DMS53 treated with DMSO at 0.1 percent for 48 hours (cell line): Measurements from ENCODE around the gene SETBP1.

Experiments
- DNase-seq: peaks from one replicate; lab custom pipeline; 2025; ENCODE audit not compliant: unreplicated experiment; lab: John Stamatoyannopoulos, UW

The SETBP1 gene

DNA sequence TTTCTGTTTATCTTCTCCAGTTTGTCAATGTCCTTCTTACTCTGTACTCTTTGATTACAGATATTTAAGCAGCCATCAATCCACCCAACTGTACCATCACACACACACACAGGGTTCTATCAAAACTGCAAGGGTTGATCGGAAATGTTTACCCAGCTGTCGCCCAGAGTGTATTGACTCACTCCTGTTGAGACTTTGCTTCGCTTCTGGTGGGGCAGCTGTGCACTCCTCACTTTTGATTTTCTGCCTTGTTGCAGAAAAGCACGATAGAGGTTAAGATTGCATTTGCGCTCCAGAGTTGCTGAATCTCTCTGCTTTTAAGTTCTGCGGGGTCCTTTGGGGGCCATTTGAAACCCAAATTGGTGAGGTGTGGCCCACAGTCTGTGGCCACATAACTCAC lies 216.2 kb downstream of the SETBP1 start:
- peak; percentile 95 for DNase-seq

DNA sequence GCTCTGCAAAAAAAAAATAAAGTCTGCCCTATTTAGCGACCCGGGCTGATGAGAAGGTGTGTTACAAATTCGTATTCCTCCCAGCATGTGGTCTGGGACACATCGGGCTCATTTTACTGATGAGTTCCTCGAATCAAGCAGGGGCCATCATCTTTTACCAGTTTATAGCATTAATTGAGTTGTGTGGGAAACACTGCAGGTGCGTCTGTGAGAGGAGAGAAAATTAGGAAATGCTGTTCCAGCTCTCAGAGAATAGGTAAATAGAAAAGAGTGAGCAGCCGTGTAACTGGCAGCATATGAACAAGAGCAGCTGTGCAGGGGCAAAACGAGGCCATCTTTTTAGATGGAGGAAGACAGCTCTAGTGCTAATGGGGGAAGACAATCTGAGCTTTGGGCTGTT lies 216.7 kb downstream of the SETBP1 start:
- DNase-seq, result peak; percentile 78

DNA sequence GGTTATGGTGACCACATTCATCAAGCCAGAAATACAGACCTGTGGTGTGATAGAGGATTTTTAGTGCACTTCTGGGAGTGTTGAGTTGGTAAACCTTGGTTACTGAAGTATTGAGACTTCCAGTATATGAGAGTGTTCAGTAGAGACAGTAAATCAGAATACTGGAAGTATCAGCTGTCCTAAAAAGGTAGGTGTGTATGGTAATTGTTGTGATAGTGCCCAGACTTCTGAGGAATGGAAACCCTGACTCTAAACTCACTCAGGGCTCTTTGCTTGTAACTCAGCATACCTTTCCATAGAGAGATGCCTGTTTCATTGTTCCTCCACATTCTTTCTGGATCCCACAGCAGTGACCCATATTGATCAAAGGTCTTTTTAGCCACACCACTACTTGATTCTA lies 217.1 kb downstream of the SETBP1 start:
- DNase-seq, result no peak

DNA sequence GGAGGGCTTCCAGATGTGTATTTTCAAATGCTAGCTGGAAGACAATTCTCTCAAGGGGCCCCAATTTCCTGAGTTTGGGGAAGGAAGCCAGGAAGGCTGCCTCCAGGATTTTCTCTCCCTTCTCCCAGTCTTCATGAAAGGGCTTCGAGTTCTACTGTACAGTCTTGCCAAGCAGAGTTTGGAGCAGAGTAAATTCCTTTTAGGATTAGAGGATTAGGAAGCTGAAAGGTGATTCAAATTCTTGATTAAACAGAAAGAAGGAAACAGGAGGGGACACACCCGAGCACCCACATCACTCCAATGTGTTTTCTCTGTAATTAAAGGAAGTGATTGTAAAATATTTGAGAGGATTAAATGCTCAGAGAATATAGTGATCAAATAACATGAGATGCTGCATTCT lies 217.8 kb downstream of the SETBP1 start:
- no peak for DNase-seq

DNA sequence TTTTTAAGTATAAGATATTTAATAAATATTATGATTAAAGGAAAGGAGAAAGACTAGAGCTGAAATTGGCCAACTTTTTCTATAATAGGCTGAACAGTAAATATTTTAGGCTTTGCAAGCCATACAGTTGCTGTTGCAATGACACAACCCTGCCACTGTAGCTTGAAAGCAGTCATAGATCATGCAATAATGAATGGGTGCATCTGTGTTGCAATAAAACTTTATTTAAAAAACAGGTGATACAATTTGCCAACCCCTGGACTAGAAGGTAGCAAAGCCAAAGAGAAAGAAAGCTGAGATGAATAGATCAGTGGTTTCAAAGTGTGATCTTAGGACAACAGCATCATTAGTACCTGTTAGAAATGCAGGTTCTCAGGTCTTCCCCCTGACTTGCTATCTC lies 219.1 kb downstream of the SETBP1 start:
- DNase-seq, result no peak

DNA sequence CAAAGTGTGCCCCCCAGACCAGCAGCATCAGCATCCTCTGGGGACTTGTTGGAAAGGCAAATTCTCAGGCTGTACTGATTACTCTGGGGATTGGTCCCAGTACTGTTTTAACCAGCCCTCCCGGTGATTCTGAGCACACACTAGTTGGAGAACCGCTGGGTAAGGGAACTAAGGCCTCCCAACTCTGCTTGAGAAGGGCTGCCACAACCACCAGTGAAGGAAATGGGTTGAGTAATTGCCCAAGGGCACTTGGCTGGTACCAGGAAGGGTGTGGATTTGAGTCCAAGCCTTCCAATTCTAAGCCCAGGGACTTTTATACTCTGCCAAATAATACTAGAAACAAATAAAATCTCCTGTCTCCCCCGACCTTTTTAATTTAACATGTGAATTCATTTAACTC lies 219.9 kb downstream of the SETBP1 start:
- DNase-seq, result no peak

DNA sequence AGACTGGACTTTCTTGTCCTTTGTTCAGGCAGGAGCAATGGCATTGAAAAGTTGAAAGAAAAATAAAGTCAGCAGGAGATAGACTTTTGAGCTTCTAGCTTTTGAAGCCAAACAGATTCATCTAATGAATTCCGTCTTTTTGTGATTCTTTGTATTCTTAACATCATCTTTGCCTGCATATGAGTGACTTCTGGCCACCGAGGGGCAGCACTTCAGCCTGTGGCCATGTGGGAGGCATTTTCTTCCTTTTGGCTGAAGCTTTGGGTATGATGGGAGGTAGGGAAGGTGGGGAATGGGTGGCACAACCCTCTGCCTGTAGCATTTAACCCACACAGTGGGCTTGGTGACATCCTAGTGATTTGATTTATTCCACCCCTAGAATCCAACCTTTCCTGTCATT lies 220.6 kb downstream of the SETBP1 start:
- DNase-seq, result no peak

DNA sequence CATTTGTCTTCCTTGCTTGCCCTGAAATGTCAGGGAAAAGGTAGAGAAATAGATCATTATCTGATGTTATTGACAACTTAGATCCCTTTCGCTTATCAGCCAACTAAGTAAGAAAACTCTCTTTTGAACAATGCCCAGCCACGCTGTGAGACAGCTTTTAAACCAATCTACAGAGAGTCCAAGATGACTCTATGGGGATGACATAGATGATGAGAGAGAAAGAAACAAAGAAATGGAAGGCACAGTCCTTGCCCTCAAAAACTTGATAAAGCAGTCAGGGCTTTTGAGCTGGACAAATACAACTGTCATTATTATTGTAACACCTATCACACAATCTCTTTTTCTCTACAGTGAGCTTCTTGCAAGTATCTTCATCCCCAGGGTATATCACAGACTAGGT lies 222.6 kb downstream of the SETBP1 start:
- DNase-seq, result no peak

DNA sequence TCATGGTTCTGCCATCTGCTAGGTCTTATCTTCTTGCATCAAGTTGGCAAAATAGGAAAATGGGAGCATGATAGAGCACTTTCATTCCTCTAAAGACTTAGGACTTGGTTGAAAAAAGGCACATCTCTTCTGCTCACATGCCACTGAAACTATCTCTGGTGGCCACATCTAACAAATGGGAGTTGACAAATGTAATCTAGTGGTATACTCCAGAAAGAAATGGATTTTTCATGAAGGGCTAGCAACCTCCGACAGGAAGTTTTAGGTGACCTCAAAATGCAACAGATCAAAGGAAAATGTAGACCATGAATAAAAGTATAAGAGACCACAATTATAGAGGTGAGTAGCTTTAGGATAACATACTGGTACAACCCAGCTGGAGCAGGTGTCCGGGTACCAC lies 224.1 kb downstream of the SETBP1 start:
- DNase-seq, result no peak

DNA sequence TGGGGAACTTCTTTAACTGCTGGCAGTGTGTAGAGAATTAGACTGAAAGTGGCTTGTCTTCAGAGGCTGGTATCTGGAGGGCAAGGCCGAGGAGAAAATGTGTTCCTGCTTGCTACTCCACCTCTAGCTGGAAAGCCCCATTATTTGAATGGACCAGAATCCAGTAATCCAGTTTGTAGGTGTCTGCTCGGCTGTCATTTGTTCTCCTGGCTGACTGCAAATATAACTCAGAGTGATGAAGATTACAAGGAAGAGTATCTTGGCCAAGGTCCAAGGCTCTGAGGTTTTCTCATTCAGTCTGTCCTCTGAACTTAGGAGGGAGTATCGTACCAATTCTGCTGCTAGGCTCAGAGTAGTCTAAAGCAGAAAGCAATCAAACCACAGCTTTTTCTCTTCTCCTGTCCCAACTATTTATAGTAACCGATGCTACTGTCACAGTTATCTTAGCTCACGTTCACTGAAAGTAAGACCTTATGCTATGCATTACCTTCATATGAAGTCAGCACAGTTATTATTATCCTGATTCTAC lies 228.6 kb downstream of the SETBP1 start:
- DNase-seq, result no peak

DNA sequence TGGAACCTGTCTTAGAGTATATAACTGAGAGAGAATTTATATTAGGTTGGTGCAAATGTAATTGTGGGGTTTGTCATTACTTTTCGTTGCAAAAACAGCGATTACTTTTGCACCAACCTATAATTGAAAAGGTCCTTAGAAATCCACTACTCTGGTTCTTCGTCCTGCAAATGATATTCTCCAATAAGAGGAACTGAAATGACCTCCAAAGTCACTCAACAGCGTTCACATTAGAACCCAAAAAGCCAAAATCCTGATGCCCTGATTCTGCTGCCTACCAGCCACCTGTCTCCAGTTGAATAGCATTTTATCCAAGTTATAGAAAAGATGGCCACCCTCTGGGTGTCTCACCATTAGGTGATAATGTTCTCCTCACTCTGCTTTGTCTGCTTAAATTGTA lies 230.6 kb downstream of the SETBP1 start:
- no peak for DNase-seq

DNA sequence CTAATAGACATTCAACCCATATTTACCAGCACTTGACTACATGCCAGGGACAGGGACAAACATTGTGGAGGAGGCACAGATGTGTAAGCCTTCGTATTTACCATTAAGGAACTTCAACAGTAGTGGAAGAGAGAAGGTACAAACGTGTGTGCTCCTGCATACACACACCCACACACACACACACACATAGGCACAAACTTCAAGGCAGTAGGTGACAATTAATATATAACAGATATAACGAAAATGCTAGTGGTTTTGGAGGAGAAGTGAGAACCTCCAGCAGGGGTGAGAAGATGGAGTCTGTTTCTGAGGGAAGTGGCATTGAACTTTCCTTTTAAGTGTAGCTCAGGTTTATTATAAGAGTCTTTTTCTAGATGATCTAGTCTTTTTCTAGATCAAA lies 231.1 kb downstream of the SETBP1 start:
- no peak for DNase-seq

DNA sequence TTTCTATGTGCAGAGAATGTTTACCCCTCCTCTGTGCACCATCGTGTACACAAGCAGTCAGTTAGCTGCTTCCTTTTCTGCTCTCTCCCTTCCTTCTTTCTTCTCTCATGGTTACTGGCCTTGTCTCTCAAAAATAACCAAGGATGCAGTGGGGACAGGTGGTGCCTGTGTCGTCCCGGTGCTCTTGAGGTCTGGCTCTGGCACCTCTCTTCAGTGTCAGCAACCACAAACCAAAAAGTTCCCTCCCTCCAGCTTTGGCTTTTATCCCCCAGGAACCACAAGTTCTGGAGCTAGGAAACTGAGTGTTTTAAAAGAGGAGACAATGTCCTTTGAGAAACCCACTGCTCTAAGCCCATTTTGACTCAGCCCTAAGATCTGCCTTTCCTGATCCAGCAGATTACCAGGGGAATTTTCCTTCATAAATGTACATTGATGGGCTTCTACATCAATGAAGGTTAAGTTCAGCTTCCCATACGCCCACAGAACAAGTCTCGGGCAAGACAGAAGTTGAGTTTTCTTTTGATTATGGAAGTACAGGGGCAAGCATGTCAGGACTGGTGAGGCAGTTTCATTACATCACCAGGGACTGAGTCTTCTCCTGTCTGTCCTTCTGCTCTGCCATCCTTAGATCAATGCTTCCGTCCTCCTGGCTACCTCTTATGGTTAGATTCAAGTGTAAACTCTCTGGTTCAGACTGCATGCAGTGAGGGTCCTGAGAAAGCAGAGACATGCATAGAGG lies 232.2 kb downstream of the SETBP1 start:
- DNase-seq, result no peak

DNA sequence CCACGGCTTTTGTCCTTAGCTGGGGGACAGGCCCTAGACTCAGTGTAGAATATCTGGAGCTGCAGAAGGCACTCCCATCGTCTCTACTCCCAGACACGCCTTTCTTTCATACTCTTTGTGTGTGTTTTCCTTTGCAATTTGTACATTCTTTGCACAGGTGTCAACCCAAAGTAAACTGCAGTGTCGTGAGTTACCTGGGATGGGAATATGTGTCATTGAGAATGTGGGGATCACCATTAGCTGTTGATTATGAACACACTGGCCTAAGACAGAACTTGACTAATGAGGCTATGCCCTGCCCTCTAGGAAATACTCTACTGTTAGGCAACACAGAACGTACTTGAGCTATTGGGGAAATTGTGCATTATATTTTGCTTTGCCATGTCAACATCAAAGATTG lies 233.3 kb downstream of the SETBP1 start:
- no peak for DNase-seq

DNA sequence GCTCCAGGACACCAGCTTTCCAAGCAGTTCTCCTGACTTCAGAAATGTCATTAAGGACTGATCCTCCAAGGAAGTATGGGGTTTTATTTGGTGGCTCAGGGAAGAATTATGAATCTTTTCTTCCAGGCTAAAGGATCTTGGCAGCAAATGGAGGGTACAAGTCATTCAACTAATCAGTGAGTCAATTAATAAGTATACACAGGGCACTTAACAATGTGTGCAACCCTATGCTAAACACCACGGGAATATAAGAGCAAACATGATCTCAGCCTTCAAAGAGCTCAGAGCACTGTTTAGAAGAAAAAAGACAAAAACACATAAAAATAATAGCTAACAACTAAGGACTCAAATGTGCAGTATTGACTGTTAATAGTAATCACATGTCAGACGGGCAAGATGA lies 234.5 kb downstream of the SETBP1 start:
- no peak for DNase-seq

DNA sequence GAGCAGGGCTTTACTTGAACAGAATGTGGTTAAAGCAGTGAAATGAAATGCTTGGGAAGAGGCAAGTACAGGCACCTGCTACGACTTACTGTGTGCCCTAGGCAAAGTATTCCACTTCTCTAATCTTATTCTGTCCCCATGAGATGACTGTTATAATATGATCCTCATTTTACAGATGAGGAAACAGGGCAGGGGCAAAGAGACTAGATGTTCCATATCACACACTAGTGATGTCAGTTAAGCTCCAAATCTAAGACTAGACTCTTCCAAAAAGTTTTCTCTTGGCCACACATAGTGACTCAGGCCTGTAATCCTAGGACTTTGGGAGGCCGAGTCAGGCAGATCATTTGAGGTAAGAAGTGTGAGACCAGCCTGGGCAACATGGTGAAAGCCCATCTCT lies 235.0 kb downstream of the SETBP1 start:
- DNase-seq, result no peak

DNA sequence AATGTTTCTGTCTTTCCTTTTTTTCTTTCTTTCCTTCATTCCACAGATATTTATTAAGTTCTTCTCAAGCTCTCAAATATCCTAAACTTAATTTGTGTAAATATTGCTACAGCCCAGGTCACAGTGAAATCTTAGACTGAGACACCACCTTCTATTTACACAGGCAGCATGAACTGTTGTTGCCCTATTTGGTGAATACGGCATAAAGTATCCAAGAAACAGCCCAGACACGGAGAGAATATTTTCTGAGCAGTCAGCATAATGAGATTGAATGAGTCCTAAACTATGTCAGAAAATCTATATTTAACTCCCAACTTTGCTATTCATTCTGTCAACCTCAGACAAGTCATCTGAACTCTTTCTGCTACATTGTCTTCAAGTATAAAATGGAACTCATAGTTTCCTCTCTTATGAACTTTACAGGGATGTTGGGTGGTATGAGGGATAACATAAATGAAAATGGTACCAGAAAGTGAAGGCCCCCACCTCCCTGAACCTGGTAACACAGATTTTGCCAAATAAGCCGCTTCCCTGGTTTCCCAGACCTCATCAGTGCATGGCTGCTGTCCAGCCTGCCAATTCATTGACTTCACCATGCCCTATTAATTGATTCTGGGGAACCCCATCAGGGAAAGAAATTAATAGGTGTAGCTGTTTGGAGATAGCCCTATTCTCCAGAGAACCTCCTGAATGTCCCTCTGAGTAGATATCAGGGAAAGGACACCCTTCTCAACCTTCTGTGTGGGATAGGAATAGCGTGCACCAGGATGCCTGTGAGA lies 235.9 kb downstream of the SETBP1 start:
- DNase-seq, result no peak

DNA sequence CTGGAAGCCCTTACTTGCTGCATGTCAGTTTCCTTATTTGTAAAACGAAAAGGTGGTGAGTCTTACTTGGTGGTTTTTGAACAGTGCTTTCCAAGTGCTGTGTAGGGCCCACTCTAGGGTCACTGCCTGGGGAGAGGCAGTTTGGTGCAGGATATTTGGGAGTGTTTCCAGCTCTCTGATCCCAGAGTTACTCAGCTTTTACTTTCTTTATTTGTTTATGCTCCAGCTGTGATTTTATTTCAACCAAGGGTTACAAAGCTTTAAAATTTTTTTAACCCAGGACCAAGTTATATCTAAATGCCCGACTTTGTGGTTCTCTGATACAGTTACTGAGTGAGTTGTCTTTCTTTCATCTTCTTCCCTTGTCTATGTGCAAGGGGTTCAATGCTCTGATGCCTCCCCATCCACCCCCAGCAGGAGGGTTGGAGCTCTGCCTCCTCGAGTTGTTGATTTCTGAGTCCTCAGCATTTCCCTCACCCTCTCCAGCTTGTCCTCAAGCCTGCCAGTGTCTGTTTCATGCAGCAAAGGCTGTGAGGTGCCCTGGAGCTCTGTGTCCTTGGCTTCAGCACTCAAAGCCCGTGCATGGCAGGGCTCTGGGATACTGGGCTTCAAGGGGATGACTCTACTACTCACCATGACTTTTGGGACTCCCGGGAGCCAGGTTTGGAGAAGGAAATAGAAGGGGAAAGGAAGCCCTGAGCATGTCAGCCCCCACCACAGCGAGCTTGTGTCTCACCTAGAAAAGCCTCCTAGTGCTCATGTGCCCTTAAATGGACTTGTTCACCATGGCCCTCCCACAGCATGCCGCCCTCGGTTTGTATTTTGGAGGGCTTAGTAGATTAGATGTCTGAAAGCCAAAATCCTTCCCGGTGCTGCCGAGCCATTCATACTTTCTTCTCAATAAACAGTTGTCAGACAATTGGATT lies 236.8 kb downstream of the SETBP1 start:
- DNase-seq, result no peak

DNA sequence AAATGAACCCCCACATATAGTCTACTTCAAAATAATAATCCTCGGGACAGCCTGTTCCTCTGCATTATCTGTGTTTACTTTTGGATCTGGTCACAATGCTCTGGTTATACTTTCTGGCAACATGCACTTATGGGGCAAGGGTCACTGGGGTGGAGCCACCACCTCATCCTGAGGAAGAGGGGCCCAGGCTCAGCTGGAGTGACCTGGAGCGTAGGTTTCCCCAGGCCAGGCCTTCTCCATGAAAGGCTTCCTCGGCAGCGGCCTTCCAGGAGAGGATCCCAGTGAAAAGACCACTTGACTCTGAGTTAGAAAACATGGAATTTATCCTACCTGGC lies 237.4 kb downstream of the SETBP1 start:
- no peak for DNase-seq

DNA sequence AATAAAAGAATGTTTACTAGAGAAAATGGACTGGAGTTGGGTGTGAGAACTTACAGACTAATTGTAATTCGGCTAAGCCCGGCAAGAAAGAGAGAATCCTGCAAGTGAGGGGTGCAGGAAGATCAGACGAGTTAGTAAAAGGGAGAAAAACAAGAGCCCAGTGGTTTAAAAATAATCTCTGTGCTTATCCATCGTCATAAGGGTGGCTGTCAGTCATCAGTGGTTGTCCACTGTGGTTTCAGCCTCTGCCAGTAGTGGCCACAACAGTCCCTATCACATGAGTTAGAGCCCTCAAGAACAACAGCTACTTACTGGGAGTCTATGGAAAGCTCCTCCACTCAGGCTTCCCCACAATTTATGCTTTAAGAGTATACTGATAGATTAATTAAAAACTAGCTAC lies 239.8 kb downstream of the SETBP1 start:
- DNase-seq, result no peak

DNA sequence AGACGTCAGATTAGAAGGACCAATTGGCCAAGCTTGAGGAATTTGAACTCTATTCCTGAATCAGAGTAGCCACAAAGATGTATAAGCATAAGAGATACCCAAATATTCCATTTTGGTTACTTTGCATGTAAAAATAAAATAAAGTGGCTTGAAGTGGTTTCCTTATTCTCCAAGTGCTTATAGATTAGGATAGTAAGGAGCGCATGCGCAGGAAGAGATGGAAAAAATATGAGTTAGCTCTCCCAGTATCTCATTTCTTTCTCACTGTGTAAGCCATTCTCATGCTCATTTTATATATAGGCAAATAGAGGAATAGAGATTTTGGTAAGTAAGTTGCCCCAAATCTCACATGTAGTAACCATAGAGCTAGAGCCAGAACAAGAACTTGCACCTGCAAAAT lies 241.3 kb downstream of the SETBP1 start:
- DNase-seq, result no peak

DNA sequence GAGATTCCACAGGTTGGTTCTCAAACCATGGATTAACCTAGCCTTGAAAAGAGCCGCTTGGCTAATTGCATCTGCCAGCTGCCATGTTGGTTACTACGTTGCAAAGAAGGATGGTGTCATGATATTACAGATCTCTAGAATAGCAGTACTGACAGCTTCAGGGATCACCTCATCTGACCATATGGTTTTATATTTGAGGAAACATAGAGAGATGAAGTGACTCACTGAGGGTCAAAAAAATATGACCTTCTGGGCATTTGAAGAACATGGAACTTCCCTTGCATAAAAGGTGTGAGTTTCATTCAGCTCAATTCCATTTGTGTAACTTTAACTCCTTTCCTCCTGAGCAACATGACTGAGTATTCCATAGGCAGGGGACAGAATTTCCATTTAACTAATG lies 242.3 kb downstream of the SETBP1 start:
- DNase-seq, result no peak
